Transverse colon (tissue), 4 donors: ENCODE measurements around the gene SHMT1. TPM values are rescaled to one million over a fixed set of nuclear protein-coding genes. Genes with fewer than 3 reads are reported as not detected.

Source experiments
- DNase-seq: peaks from one replicate; pipeline ENCODE4 v3.0.0-alpha.2; 2019
- H3K27ac ChIP-seq, 4 donors: fragments of 200-600 bp; sonication (generic); 2 replicates each; pipeline ENCODE4 v1.5.1; 2016 to 2018; ENCODE audit warnings: inconsistent platforms in 4 of 4
- H3K27me3 ChIP-seq: fragments of 200-600 bp; sonication (generic); 2 replicates; pipeline ENCODE4 v1.5.1; 2017; ENCODE audit warnings: inconsistent platforms
- H3K36me3 ChIP-seq, 4 donors: fragments of 200-600 bp; sonication (generic); 2 replicates each; pipeline ENCODE4 v1.5.1; 2017 to 2019; ENCODE audit warnings: inconsistent platforms in 4 of 4
- H3K4me1 ChIP-seq, 4 donors: fragments of 200-600 bp; sonication (generic); 2 replicates each; pipeline ENCODE4 v1.5.1; 2017 to 2020; ENCODE audit warnings: inconsistent platforms in 4 of 4
- H3K4me3 ChIP-seq, 4 donors: fragments of 200-600 bp; sonication (generic); 1 replicate in 1 of 4; 2 replicates in 3 of 4; pipeline versions ENCODE4 v1.5.1 to v1.6.1; 2017 to 2019; ENCODE audit warnings: inconsistent platforms in 4 of 4
- H3K9me3 ChIP-seq, 2 donors: fragments of 200-600 bp; sonication (generic); 2 replicates each; pipeline ENCODE4 v1.5.1; 2017 to 2019; ENCODE audit warnings: inconsistent platforms in 2 of 2
- EP300 ChIP-seq: sonication (generic); formaldehyde crosslinking; IDR thresholded peaks from one replicate; pipeline ENCODE4 v1.6.1; 2017; ENCODE audit warnings: antibody characterized with exemption, low read depth
- POLR2A ChIP-seq: fragments of 450-650 bp; IDR thresholded peaks from one replicate; pipeline ENCODE4 v1.6.1; 2016; ENCODE audit warnings: antibody characterized with exemption, mild to moderate bottlenecking, moderate library complexity
- POLR2AphosphoS5 ChIP-seq, 3 donors: sonication (generic); formaldehyde crosslinking; IDR thresholded peaks; one replicate each; pipeline ENCODE4 v1.6.1; 2016; ENCODE audit warnings: antibody characterized with exemption in 3 of 3
- WGBS, 2 donors: methylation state at CpG; one replicate each; pipeline ENCODE4 v1.1.5; 2018; ENCODE audit warnings: low coverage in 1 of 2; 5-methylcytosine and 5-hydroxymethylcytosine counted together
- in situ Hi-C, 4 donors: fragments of 200-750 bp; cut with MboI; loops; one replicate each; pipeline versions ENCODE4 v1.15.0 to v1.15.1; 2017; ENCODE audit warnings: low sequenced_read_pairs in 3 of 4, low pct_ligation_motif_present in 1 of 4, low pct_unique_long_range_greater_than_20kb in 1 of 4
- intact Hi-C: fragments of 100-400 bp; cut with DNase I; formaldehyde crosslinking; loops from one replicate; pipeline ENCODE4 v1.15.1; 2023; ENCODE audit warnings: low total_unique reads
- total RNA-seq, 4 donors: library from RNA; depleted of rRNA; stranded (reverse); fragments of >200 nt; gene quantifications; one replicate each; pipeline ENCODE4 v1.1.0, GENCODE V29; 2016
- TF ChIP-seq, protein P1 (sequence below), 5 experiments: fragments of 200-600 bp in 3 of 5; fragments of 450-650 bp in 2 of 5; sonication (generic) in 3 of 5; IDR thresholded peaks; 1 replicate in 2 of 5; 2 replicates in 3 of 5; pipeline ENCODE4 v1.5.1; 2016 to 2017; ENCODE audit warnings: antibody characterized with exemption in 5 of 5, inconsistent platforms in 3 of 5, mild to moderate bottlenecking in 2 of 5, moderate library complexity in 1 of 5

The SHMT1 gene
- total RNA-seq, 4 donors from 2014 or later: 29.2 to 49.4 (median 38.5) TPM

GRCh38 chr17:18326572-18326971 is 36.8 kb downstream of the SHMT1 start:
- no peak for TF ChIP-seq EP300
- H3K9me3 ChIP-seq: no peaks in the 10 kb centered on the region
- no peak for DNase-seq
- in situ Hi-C loops (no loop called here), intact Hi-C loops (no loop called here)
- H3K27ac ChIP-seq: no peak overlapping the region
- peaks cover 0 to 35% (median 7%) of the 10 kb centered on the region in 4 donors for H3K36me3 ChIP-seq
- H3K27me3 ChIP-seq: no peaks in the 10 kb centered on the region
- 98% methylated on average over 6 of the region's 6 CpGs; no CpG with 5 or more reads in 1 of the 2 donors for WGBS, 2 donors
- H3K4me1 ChIP-seq: no peaks in the 10 kb centered on the region
- H3K4me3 ChIP-seq: no peak overlapping the region

GRCh38 chr17:18326039-18326438 is 37.3 kb downstream of the SHMT1 start:
- intact Hi-C loops: no loop called here
- H3K4me1 ChIP-seq: peaks cover 0 to 1% (median 0%) of the 10 kb centered on the region in 4 donors
- no peak for DNase-seq
- TF ChIP-seq POLR2A: no peak
- no peak for TF ChIP-seq EP300
- TF ChIP-seq POLR2AphosphoS5 (IDR thresholded peaks at IDR 0.05): no peak
- TF ChIP-seq, protein P1, sequence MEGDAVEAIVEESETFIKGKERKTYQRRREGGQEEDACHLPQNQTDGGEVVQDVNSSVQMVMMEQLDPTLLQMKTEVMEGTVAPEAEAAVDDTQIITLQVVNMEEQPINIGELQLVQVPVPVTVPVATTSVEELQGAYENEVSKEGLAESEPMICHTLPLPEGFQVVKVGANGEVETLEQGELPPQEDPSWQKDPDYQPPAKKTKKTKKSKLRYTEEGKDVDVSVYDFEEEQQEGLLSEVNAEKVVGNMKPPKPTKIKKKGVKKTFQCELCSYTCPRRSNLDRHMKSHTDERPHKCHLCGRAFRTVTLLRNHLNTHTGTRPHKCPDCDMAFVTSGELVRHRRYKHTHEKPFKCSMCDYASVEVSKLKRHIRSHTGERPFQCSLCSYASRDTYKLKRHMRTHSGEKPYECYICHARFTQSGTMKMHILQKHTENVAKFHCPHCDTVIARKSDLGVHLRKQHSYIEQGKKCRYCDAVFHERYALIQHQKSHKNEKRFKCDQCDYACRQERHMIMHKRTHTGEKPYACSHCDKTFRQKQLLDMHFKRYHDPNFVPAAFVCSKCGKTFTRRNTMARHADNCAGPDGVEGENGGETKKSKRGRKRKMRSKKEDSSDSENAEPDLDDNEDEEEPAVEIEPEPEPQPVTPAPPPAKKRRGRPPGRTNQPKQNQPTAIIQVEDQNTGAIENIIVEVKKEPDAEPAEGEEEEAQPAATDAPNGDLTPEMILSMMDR (IDR thresholded peaks at IDR 0.05): no peak
- 86 to 100% methylated on average over 2 of the region's 2 CpGs for WGBS, 2 donors
- H3K27me3 ChIP-seq: no peaks in the 10 kb centered on the region
- peaks cover 0 to 35% (median 7%) of the 10 kb centered on the region in 4 donors for H3K36me3 ChIP-seq
- H3K27ac ChIP-seq: no peak overlapping the region
- in situ Hi-C loops: no loop called here
- no peak overlapping the region for H3K4me3 ChIP-seq
- H3K9me3 ChIP-seq: no peaks in the 10 kb centered on the region

DNA sequence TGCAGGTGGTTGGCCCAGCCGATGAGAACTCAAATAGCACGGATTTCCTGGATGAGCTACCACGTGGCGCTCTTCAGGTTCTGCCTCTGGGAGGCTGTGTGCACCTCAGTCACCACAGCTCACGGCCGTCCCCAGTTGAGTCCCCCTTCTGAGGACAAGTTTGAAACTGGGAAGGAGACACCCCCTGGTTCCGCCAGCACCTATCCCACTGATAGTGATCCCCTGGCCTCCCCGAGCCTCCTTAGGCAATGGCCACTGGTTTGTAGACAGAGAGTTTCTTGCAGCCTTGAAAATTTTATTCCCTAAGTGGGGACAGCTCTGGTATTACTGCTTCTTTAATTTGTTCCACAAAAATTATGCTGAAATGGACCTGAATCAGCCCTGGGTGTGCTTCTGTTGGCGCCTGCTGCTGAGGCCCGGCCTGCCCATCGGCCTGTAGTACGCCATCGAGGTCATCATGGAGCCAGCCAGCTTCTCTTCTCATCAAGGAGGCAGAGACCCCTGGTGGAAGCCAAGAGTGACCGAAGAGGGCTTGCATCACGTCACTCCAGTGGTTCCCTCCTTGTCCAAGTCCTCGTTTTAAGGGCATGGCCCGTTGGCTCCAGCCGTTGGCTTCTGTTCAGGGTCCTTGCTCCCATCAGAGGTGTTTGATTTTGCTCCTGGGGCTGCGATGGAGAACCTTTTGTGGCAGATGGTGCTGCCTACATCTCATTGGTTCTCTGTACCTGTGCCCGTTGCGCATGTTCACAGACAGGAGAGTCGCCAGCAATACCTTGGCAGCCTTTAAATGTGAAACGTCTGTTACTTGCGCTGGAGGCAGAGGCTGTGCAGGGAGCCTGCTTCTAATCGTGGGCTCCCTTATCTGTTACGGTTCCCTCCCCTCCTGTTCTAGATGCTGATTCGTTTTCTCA is 39.0 kb downstream of the SHMT1 start:
- Histone ChIP-seq H3K9me3 (no peaks in the 10 kb centered on the region), H3K4me1 (peaks cover under 1 to 18% (median 10%) of the 10 kb centered on the region in 4 donors), H3K27me3 (no peaks in the 10 kb centered on the region), H3K27ac (no peak overlapping the region), H3K4me3 (no peak overlapping the region), H3K36me3 (peaks cover 0 to 35% (median 7%) of the 10 kb centered on the region in 4 donors)
- 94 to 100% methylated on average over 1 to 27 of the region's 27 CpGs for WGBS, 2 donors
- in situ Hi-C loops: no loop called here
- TF ChIP-seq EP300 (no peak), POLR2A (no peak), POLR2AphosphoS5 (IDR thresholded peaks at IDR 0.05) (no peak)
- TF ChIP-seq, protein P1 (IDR thresholded peaks at IDR 0.05): no peak
- intact Hi-C loops: no loop called here
- no peak for DNase-seq

- Histone ChIP-seq H3K27me3 (no peaks in the 10 kb centered on the region), H3K27ac (no peak overlapping the region), H3K9me3 (no peaks in the 10 kb centered on the region), H3K36me3 (peaks cover 0 to 30% (median 7%) of the 10 kb centered on the region in 4 donors), H3K4me1 (peaks cover 9 to 25% (median 18%) of the 10 kb centered on the region in 4 donors), H3K4me3 (no peak overlapping the region)
- TF ChIP-seq POLR2AphosphoS5 (IDR thresholded peaks at IDR 0.05) (no peak), POLR2A (no peak), EP300 (no peak)
- TF ChIP-seq, protein P1 (IDR thresholded peaks at IDR 0.05): no peak
- 88% methylated on average over 16 of the region's 16 CpGs; no CpG with 5 or more reads in 1 of the 2 donors for WGBS, 2 donors
- DNase-seq: no peak
- intact Hi-C loops (no loop called here), in situ Hi-C loops (no loop called here)
Observed at GRCh38 chr17:18323507-18324139, 39.7 kb downstream of the SHMT1 start.
